Hepatocyte (in vitro differentiated cells): Measurements from ENCODE around the gene TEAD1.

Experiments
- CTCF ChIP-seq: fragments of 200-600 bp; sonication (generic); IDR thresholded peaks from 2 replicates; pipeline ENCODE4 v1.5.1; 2016; ENCODE audit warnings: antibody characterized with exemption, mild to moderate bottlenecking; ENCODE audit not compliant: poor library complexity
- EZH2phosphoT487 ChIP-seq: fragments of 200-600 bp; sonication (generic); IDR thresholded peaks from one replicate; pipeline ENCODE4 v1.6.1; 2018; ENCODE audit warnings: antibody characterized with exemption, mild to moderate bottlenecking, low read depth, moderate library complexity; ENCODE audit not compliant: unreplicated experiment, severe bottlenecking

GRCh38 chr11:12797996-12798395 is 123.8 kb downstream of the TEAD1 start:
- TF ChIP-seq EZH2phosphoT487 (no peak), CTCF (no peak)
